ENCODE data around the gene MOK. TPM values are rescaled to one million over a fixed set of nuclear protein-coding genes. Genes with fewer than 3 reads are reported as not detected.

The MOK gene
- total RNA-seq, 4 donors from 2014 or later = 13.0 to 25.4 (median 17.0) TPM

GRCh38 chr14:102209224-102209966 lies 95.6 kb downstream of the MOK start:
- Histone ChIP-seq H3K27me3 (no peaks in the 10 kb centered on the region), H3K9me3 (no peaks in the 10 kb centered on the region), H3K36me3 (peaks cover 74% of the 10 kb centered on the region), H3K27ac (no peak overlapping the region), H3K4me3 (no peak overlapping the region), H3K4me1 (no peaks in the 10 kb centered on the region)
- no peak for DNase-seq (ENCODE audit: low spot score in 2 of 2)
- WGBS = 78% methylated on average over 19 of the region's 19 CpGs
- TF ChIP-seq POLR2AphosphoS5 (IDR thresholded peaks at IDR 0.05) (no peak), CTCF (IDR thresholded peaks at IDR 0.05) (peak in 1 of 2 donors; percentile 19)

DNA sequence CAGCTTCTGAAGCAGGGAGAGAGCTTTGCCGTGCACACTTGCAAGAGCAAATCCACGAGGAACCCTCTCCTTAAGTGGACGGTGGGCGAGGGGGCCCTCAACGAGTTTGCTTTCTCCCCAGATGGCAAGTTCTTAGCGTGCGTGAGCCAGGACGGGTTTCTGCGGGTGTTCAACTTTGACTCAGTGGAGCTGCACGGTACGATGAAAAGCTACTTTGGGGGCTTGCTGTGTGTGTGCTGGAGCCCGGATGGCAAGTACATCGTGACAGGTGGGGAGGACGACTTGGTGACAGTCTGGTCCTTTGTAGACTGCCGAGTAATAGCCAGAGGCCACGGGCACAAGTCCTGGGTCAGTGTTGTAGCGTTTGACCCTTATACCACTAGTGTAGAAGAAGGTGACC lies 96.2 kb downstream of the MOK start:
- H3K27ac ChIP-seq = no peak overlapping the region
- 97% methylated on average over 15 of the region's 17 CpGs for whole genome bisulfite sequencing
- H3K36me3 ChIP-seq = peaks cover 73% of the 10 kb centered on the region
- H3K4me3 ChIP-seq = no peak overlapping the region
- no peaks in the 10 kb centered on the region for H3K27me3 ChIP-seq
- DNase-seq (ENCODE audit: low spot score in 2 of 2) = no peak
- TF ChIP-seq CTCF (IDR thresholded peaks at IDR 0.05) (no peak), EP300 (IDR thresholded peaks at IDR 0.05) (no peak), POLR2A (IDR thresholded peaks at IDR 0.05) (no peak), POLR2AphosphoS5 (IDR thresholded peaks at IDR 0.05) (no peak)
- H3K4me1 ChIP-seq = no peaks in the 10 kb centered on the region
- H3K9me3 ChIP-seq = no peaks in the 10 kb centered on the region

GRCh38 chr14:102207831-102208365 lies 97.1 kb downstream of the MOK start:
- Histone ChIP-seq H3K4me1 (no peaks in the 10 kb centered on the region), H3K27ac (no peak overlapping the region), H3K4me3 (no peak overlapping the region), H3K27me3 (no peaks in the 10 kb centered on the region), H3K9me3 (no peaks in the 10 kb centered on the region), H3K36me3 (peaks cover 70% of the 10 kb centered on the region)
- DNase-seq (ENCODE audit: low spot score in 2 of 2) = no peak
- 93% methylated on average over 13 of the region's 13 CpGs for WGBS
- TF ChIP-seq POLR2AphosphoS5 (IDR thresholded peaks at IDR 0.05) (no peak), POLR2A (IDR thresholded peaks at IDR 0.05) (no peak), EP300 (IDR thresholded peaks at IDR 0.05) (no peak), CTCF (IDR thresholded peaks at IDR 0.05) (no peak)

DNA sequence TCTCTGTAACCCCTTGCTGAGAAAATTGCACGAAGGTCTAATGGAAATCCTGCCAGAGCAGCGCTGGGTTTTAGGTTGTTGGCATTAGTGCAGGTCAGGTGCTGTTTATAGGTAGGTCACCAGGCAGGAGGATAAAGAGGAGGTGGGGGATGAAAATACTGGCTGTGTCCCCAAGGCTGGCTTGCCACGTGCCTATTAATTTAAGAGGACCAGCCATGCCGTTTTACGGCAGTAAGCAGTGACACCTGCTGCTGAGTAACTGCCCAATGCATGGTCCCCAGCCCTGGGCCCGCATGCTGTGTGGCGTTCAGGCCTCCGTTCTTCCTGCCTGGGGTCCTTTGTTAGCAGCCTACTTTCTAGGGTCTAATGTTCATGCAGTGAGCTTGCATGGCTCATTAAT lies 98.0 kb downstream of the MOK start:
- peaks cover 67% of the 10 kb centered on the region for H3K36me3 ChIP-seq
- no peaks in the 10 kb centered on the region for H3K9me3 ChIP-seq
- H3K4me3 ChIP-seq = no peak overlapping the region
- 75% methylated on average over 8 of the region's 8 CpGs for WGBS
- DNase-seq (ENCODE audit: low spot score in 2 of 2) = no peak
- H3K27ac ChIP-seq = no peak overlapping the region
- H3K4me1 ChIP-seq = no peaks in the 10 kb centered on the region
- no peaks in the 10 kb centered on the region for H3K27me3 ChIP-seq
- no peak for TF ChIP-seq POLR2A (IDR thresholded peaks at IDR 0.05)
- no peak for TF ChIP-seq EP300 (IDR thresholded peaks at IDR 0.05)
- TF ChIP-seq POLR2AphosphoS5 (IDR thresholded peaks at IDR 0.05) = no peak
- no peak for TF ChIP-seq CTCF (IDR thresholded peaks at IDR 0.05)

DNA sequence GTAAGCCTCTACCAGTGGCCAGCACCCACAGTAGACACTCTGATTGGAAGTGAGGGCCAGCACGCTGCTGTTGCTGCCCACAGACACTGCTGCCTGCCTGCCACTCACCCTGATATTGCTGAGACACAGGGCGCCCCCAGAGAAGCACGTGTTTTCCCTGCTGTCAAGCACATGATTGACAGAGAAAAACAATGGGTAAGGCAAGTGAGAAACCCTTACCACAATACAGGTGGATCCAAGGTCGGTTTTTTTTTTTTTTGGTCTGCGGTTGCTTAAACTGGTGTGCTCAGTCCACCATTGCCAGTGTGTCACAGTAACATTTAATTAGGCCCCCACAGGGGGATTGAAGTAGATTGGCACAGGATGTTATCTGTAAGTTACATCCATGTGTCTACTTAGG lies 99.4 kb downstream of the MOK start:
- no peak for DNase-seq (ENCODE audit: low spot score in 2 of 2)
- WGBS = 85% methylated on average over 5 of the region's 5 CpGs
- H3K4me3 ChIP-seq = no peak overlapping the region
- no peaks in the 10 kb centered on the region for H3K27me3 ChIP-seq
- peaks cover 60% of the 10 kb centered on the region for H3K36me3 ChIP-seq
- H3K27ac ChIP-seq = no peak overlapping the region
- no peaks in the 10 kb centered on the region for H3K9me3 ChIP-seq
- no peaks in the 10 kb centered on the region for H3K4me1 ChIP-seq
- no peak for TF ChIP-seq CTCF (IDR thresholded peaks at IDR 0.05)
- no peak for TF ChIP-seq POLR2A (IDR thresholded peaks at IDR 0.05)
- TF ChIP-seq EP300 (IDR thresholded peaks at IDR 0.05) = no peak
- no peak for TF ChIP-seq POLR2AphosphoS5 (IDR thresholded peaks at IDR 0.05)
